Measurements from ENCODE around the gene PALM3.

PALM3 gene

DNA sequence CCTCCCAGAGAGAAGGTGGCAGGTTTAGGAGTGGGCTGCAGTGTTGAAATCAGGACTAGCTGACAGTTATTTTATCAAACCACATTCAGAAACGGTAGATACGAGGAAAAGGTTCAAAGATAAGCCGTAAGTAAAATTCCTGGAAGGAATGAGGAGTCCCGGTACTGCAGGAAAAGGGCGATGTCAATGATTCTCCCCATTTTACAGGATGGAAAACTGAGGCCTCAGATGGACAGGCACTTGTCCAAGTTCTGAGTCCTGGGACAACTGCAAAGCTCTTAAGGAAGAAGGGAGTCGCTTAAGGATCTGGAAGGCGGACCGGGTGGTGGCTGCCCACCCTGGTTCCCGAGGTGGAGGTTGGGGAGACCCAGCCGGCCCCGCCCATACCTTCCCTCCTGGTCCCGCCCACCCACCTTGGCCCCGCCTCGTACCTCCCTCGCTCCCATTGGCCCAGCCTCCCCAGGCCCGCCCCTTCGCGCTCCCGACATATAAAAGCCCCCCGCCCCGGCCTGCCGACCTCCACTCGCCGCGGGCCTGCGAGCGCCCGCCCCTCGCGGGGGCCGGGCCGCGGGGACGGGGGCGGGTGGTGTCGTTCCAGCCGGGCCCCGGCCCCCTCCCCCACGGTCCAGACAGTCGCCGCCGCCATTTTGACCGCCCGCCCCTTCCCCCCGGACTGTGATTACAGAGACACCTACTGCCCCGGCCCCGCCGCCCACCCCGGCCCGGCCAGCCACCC, 56.4 kb downstream of the PALM3 start:
- Histone ChIP-seq H3K27ac (peak overlapping the region; percentile 92), H3K36me3 (replicated peaks) (no peaks in the 10 kb centered on the region), H3K27me3 (replicated peaks) (no peaks in the 10 kb centered on the region), H3K4me3 (ENCODE audit: low read depth, low read length) (peak overlapping the region; percentile 76)
- in situ Hi-C loops (cut with HindIII; ENCODE audit: low pct_ligation_motif_present, low sequenced_read_pairs), result no loop called here
- DNase-seq, result peak; percentile 79
- TF ChIP-seq, protein P1, sequence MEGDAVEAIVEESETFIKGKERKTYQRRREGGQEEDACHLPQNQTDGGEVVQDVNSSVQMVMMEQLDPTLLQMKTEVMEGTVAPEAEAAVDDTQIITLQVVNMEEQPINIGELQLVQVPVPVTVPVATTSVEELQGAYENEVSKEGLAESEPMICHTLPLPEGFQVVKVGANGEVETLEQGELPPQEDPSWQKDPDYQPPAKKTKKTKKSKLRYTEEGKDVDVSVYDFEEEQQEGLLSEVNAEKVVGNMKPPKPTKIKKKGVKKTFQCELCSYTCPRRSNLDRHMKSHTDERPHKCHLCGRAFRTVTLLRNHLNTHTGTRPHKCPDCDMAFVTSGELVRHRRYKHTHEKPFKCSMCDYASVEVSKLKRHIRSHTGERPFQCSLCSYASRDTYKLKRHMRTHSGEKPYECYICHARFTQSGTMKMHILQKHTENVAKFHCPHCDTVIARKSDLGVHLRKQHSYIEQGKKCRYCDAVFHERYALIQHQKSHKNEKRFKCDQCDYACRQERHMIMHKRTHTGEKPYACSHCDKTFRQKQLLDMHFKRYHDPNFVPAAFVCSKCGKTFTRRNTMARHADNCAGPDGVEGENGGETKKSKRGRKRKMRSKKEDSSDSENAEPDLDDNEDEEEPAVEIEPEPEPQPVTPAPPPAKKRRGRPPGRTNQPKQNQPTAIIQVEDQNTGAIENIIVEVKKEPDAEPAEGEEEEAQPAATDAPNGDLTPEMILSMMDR (IDR thresholded peaks at IDR 0.05; ENCODE audit: low read depth, low read length, missing control alignments), result no peak

DNA sequence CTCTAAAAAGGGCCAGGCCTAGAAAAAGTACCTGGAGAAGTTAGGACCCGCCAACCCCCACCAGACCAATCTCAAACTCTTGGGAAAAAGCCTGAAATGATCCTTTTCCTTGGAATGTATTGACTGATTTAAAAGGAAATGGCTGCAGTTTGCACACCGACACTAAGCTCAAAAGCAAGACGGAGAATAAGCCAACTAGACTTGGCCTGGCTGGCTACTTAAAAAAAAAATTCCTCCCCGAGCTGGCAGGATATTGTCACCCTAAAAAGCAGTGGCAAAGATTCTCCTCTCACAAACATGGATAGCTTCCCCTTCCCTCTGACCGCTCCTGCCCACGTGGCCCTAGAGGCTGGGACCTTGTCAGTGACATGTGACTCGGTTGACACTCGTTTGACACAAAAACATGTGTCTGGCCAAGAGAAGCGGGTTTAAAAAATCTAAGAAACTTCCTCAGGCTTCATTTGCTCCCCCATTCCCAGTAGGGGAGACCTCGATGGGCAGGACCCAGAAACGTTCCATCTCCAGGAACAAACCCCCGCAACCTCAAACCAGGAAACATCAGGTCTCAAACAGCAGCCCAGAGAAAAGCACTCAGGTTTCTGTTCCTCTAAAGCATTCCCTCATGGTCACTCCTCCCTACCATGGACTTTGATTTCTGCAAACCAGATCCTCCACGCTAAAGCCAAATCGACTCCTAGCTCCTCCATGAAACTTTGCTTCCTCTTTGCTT, 57.1 kb downstream of the PALM3 start:
- no peak overlapping the region for H3K4me3 ChIP-seq (ENCODE audit: low read depth, low read length)
- no peak for DNase-seq
- H3K27ac ChIP-seq, result no peak overlapping the region
- in situ Hi-C loops (cut with HindIII; ENCODE audit: low pct_ligation_motif_present, low sequenced_read_pairs), result no loop called here
- no peaks in the 10 kb centered on the region for H3K27me3 ChIP-seq (replicated peaks)
- TF ChIP-seq, protein P1 (IDR thresholded peaks at IDR 0.05; ENCODE audit: low read depth, low read length, missing control alignments), result no peak
- no peaks in the 10 kb centered on the region for H3K36me3 ChIP-seq (replicated peaks)

Data from brain microvascular endothelial cell (primary cell).